HG03575 (cell line): Measurements from ENCODE around the gene NUDT19.
A peak's percentile ranks its signal among the peaks of the same experiment; 100 is the strongest.
"Not testable (repeated sequence)": the region's sequence is repeated elsewhere in the genome, so short reads cannot be mapped to it uniquely, and the experiment has no call there.

Experiments used
- ATAC-seq: cut with Tn5 transposase; IDR thresholded peaks from one replicate; pipeline ENCODE4 v1.9.1; 2021; ENCODE audit not compliant: unreplicated experiment, insufficient number of reproducible peaks, low FRiP score; ENCODE audit errors: extremely low read depth

Gene NUDT19

GRCh38 chr19:32674153-32674930 is 17.3 kb upstream of the NUDT19 start:
- no peak for ATAC-seq

GRCh38 chr19:32674931-32675719 is 16.5 kb upstream of the NUDT19 start, which contains the start of gene ANKRD27:
Gene ANKRD27 (minus strand): TSS chr19:32675180. CDS start chr19:32659015, 16,165 bp downstream.
- ATAC-seq, result peak; percentile 86

GRCh38 chr19:32675720-32676185 is 15.9 kb upstream of the NUDT19 start, which contains the start of gene RGS9BP:
Gene RGS9BP (plus strand): TSS chr19:32675848. CDS start chr19:32676264, 416 bp downstream.
- no peak for ATAC-seq

GRCh38 chr19:32676186-32676894 is 15.3 kb upstream of the NUDT19 start:
- ATAC-seq, result no peak

- ATAC-seq, result no peak
Observed at GRCh38 chr19:32676895-32677359, 14.7 kb upstream of the NUDT19 start.

GRCh38 chr19:32677657-32678056 is 14.0 kb upstream of the NUDT19 start:
- ATAC-seq, result no peak

GRCh38 chr19:32680986-32681385 is 10.6 kb upstream of the NUDT19 start:
- no peak for ATAC-seq

GRCh38 chr19:32682317-32682716 is 9.3 kb upstream of the NUDT19 start:
- ATAC-seq, result no peak

- ATAC-seq, result no peak
Observed at GRCh38 chr19:32686847-32687475, 4.7 kb upstream of the NUDT19 start.

GRCh38 chr19:32687681-32688080 is 3.9 kb upstream of the NUDT19 start:
- ATAC-seq, result no peak

GRCh38 chr19:32688311-32688710 is 3.3 kb upstream of the NUDT19 start:
- ATAC-seq, result no peak

GRCh38 chr19:32691952-32692726 is 518 bp downstream of the NUDT19 start:
- ATAC-seq, result no peak

- ATAC-seq, result no peak
Observed at GRCh38 chr19:32692727-32693061, 1.1 kb downstream of the NUDT19 start.

- not testable (repeated sequence) for ATAC-seq
Observed at GRCh38 chr19:32693151-32694108, 1.8 kb downstream of the NUDT19 start.

GRCh38 chr19:32694316-32694715 is 2.7 kb downstream of the NUDT19 start:
- not testable (repeated sequence) for ATAC-seq

- ATAC-seq, result not testable (repeated sequence)
Observed at GRCh38 chr19:32694851-32695250, 3.2 kb downstream of the NUDT19 start.

- not testable (repeated sequence) for ATAC-seq
Observed at GRCh38 chr19:32695506-32695905, 3.9 kb downstream of the NUDT19 start.
